ENCODE data around the gene DTX3L. TPM values are rescaled to one million over a fixed set of nuclear protein-coding genes. Genes with fewer than 3 reads are reported as not detected.

DTX3L gene
- total and polyA plus RNA-seq, 10 of the 15 experiments (the other 5 are each of a cell fraction or from before 2014, with no cell fraction given) = 9.9 to 41.4 (median 21.7) TPM

GRCh38 chr3:122572940-122573412, 8.8 kb downstream of the DTX3L start (continued):
- TF ChIP-seq YY1 (IDR thresholded peaks at IDR 0.05; ENCODE audit: low read depth, low read length) = no peak
- TF ChIP-seq SUPT20H (IDR thresholded peaks at IDR 0.05; ENCODE audit: borderline replicate concordance, control insufficient read depth, low read depth, low read length) = no peak
- no peak for TF ChIP-seq CREM (IDR thresholded peaks at IDR 0.05; ENCODE audit: low read depth)
- peak; percentile 22; the same call in 1 of the 2 replicates for TF ChIP-seq SMC3 (IDR thresholded peaks at IDR 0.05; ENCODE audit: borderline replicate concordance, low read length)
- no peak for TF ChIP-seq ZNF384 (IDR thresholded peaks at IDR 0.05; ENCODE audit: borderline replicate concordance, low read depth, low read length)
- no peak for TF ChIP-seq SREBF2 (IDR thresholded peaks at IDR 0.05; ENCODE audit: low read length)
- TF ChIP-seq, protein P1, sequence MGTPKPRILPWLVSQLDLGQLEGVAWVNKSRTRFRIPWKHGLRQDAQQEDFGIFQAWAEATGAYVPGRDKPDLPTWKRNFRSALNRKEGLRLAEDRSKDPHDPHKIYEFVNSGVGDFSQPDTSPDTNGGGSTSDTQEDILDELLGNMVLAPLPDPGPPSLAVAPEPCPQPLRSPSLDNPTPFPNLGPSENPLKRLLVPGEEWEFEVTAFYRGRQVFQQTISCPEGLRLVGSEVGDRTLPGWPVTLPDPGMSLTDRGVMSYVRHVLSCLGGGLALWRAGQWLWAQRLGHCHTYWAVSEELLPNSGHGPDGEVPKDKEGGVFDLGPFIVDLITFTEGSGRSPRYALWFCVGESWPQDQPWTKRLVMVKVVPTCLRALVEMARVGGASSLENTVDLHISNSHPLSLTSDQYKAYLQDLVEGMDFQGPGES (IDR thresholded peaks at IDR 0.05) = no peak
- TF ChIP-seq IRF4 (IDR thresholded peaks at IDR 0.05; ENCODE audit: low read depth, low read length) = 0 out of 2 replicates have a peak, but pooled peaks have one; percentile 38
- TF ChIP-seq TARDBP (IDR thresholded peaks at IDR 0.05; ENCODE audit: borderline replicate concordance) = no peak
- TF ChIP-seq WRNIP1 (IDR thresholded peaks at IDR 0.05; ENCODE audit: borderline replicate concordance, low read depth, low read length) = no peak
- TF ChIP-seq, protein P2, sequence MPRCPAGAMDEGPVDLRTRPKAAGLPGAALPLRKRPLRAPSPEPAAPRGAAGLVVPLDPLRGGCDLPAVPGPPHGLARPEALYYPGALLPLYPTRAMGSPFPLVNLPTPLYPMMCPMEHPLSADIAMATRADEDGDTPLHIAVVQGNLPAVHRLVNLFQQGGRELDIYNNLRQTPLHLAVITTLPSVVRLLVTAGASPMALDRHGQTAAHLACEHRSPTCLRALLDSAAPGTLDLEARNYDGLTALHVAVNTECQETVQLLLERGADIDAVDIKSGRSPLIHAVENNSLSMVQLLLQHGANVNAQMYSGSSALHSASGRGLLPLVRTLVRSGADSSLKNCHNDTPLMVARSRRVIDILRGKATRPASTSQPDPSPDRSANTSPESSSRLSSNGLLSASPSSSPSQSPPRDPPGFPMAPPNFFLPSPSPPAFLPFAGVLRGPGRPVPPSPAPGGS (IDR thresholded peaks at IDR 0.05; ENCODE audit: borderline replicate concordance, insufficient read depth, low read depth, low read length, poor library complexity, severe bottlenecking) = no peak
- TF ChIP-seq CBFB (IDR thresholded peaks at IDR 0.05; ENCODE audit: low read depth) = no peak
- TF ChIP-seq, protein P3, sequence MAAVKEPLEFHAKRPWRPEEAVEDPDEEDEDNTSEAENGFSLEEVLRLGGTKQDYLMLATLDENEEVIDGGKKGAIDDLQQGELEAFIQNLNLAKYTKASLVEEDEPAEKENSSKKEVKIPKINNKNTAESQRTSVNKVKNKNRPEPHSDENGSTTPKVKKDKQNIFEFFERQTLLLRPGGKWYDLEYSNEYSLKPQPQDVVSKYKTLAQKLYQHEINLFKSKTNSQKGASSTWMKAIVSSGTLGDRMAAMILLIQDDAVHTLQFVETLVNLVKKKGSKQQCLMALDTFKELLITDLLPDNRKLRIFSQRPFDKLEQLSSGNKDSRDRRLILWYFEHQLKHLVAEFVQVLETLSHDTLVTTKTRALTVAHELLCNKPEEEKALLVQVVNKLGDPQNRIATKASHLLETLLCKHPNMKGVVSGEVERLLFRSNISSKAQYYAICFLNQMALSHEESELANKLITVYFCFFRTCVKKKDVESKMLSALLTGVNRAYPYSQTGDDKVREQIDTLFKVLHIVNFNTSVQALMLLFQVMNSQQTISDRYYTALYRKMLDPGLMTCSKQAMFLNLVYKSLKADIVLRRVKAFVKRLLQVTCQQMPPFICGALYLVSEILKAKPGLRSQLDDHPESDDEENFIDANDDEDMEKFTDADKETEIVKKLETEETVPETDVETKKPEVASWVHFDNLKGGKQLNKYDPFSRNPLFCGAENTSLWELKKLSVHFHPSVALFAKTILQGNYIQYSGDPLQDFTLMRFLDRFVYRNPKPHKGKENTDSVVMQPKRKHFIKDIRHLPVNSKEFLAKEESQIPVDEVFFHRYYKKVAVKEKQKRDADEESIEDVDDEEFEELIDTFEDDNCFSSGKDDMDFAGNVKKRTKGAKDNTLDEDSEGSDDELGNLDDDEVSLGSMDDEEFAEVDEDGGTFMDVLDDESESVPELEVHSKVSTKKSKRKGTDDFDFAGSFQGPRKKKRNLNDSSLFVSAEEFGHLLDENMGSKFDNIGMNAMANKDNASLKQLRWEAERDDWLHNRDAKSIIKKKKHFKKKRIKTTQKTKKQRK (IDR thresholded peaks at IDR 0.05; ENCODE audit: low read depth, low read length) = no peak
- TF ChIP-seq GABPA (IDR thresholded peaks at IDR 0.05; ENCODE audit: low read depth) = no peak
- no peak for TF ChIP-seq POLR2A (IDR thresholded peaks at IDR 0.05; ENCODE audit: low read depth, low read length)
- peak; percentile 97 for TF ChIP-seq SPI1 (IDR thresholded peaks at IDR 0.05; ENCODE audit: borderline replicate concordance, insufficient read depth, low read depth, low read length)
- TF ChIP-seq HDAC6 (IDR thresholded peaks at IDR 0.05; ENCODE audit: unreplicated experiment) = no peak
- no peak for TF ChIP-seq NFXL1 (IDR thresholded peaks at IDR 0.05; ENCODE audit: borderline replicate concordance)
- TF ChIP-seq RAD21 (IDR thresholded peaks at IDR 0.05; ENCODE audit: insufficient read depth, low read depth, low read length) = no peak
- TF ChIP-seq RELA (IDR thresholded peaks at IDR 0.05; ENCODE audit: borderline replicate concordance, partially characterized antibody) = no peak
- TF ChIP-seq NR2C1 (IDR thresholded peaks at IDR 0.05) = peak; percentile 29; the same call in 1 of the 2 replicates
- TF ChIP-seq NR2F1 (conservative IDR thresholded peaks at IDR 0.05) = peak; percentile 89
- TF ChIP-seq, protein P4, sequence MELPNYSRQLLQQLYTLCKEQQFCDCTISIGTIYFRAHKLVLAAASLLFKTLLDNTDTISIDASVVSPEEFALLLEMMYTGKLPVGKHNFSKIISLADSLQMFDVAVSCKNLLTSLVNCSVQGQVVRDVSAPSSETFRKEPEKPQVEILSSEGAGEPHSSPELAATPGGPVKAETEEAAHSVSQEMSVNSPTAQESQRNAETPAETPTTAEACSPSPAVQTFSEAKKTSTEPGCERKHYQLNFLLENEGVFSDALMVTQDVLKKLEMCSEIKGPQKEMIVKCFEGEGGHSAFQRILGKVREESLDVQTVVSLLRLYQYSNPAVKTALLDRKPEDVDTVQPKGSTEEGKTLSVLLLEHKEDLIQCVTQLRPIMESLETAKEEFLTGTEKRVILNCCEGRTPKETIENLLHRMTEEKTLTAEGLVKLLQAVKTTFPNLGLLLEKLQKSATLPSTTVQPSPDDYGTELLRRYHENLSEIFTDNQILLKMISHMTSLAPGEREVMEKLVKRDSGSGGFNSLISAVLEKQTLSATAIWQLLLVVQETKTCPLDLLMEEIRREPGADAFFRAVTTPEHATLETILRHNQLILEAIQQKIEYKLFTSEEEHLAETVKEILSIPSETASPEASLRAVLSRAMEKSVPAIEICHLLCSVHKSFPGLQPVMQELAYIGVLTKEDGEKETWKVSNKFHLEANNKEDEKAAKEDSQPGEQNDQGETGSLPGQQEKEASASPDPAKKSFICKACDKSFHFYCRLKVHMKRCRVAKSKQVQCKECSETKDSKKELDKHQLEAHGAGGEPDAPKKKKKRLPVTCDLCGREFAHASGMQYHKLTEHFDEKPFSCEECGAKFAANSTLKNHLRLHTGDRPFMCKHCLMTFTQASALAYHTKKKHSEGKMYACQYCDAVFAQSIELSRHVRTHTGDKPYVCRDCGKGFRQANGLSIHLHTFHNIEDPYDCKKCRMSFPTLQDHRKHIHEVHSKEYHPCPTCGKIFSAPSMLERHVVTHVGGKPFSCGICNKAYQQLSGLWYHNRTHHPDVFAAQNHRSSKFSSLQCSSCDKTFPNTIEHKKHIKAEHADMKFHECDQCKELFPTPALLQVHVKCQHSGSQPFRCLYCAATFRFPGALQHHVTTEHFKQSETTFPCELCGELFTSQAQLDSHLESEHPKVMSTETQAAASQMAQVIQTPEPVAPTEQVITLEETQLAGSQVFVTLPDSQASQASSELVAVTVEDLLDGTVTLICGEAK (IDR thresholded peaks at IDR 0.05; ENCODE audit: borderline replicate concordance) = no peak
